Activated CD4-positive, alpha-beta T cell treated with anti-CD3 and anti-CD28 coated beads, Interleukin-2, amount 50 U/mL, for 4 hours (primary cell): ENCODE measurements around the gene PRXL2B.

Experiments
- DNase-seq, 2 experiments: peaks; one replicate each; pipeline ENCODE4 v3.0.0-alpha.2; 2020

The PRXL2B gene

DNA sequence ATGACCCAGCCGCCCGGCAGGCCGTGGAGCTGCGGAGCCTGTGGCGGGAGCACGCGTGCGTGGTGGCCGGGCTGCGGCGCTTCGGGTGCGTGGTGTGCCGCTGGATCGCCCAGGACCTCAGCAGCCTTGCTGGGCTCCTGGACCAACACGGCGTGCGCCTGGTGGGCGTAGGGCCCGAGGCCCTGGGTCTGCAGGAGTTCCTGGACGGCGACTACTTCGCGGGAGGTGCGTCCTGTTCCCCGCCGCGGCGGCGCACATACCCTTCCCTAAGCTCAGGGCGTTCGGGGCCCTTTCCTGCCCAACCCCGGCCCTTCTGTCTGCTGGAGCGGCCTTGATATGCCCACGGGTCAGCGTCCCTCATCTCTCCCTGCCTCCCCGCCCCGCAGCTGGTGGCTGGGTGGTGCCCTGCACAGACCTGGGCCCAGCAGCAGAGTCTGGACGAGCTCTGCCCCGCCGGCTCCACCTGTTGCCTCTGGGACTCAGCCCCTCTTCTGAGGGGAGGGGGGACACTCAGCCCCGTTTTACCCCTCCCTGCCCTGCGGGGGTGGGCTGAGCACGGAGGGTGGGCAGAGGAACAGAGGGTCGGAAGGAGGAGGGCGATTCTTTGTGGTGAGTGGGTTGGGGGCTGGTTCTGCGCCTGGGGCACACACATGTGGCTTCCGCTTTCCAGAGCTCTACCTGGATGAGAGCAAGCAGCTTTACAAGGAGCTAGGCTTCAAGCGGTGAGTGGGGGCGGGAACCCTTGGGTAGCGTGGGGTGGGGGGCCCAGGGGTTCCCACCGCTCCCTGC lies 688 bp downstream of the PRXL2B start:
- no peak for DNase-seq

DNA sequence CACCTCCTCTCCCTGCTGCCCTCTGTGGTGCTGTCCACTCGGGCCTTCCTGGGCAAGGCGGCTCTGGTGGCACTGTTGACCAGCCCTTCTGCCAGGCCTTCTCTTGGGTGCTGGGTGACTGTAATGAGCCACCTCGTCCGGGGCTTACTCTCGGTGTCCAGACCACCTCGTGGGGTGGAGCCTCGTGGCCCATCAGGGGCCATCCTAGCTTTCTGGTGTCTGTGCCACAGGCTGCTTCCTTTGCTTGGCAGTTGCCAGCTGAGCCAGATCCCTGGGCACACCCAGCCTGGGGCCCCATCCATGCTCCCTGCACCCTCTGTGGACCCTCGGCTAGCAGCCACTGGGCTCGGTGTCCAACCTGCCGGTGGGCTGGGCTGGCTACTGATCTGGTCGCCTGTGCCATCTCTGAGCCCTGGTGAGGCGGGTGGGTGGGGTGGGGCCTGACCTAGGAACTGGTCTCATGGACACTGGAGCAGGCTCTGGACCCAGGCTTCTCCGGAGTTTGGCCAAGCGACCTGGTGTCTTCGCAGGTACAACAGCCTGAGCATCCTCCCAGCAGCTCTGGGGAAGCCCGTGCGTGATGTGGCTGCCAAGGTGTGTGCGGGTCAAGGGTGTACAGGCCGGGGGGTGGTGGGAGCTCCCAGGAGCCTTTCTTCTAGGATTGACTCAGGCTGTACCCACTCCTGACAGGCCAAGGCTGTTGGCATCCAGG lies 1.4 kb downstream of the PRXL2B start:
- no peak for DNase-seq

DNA sequence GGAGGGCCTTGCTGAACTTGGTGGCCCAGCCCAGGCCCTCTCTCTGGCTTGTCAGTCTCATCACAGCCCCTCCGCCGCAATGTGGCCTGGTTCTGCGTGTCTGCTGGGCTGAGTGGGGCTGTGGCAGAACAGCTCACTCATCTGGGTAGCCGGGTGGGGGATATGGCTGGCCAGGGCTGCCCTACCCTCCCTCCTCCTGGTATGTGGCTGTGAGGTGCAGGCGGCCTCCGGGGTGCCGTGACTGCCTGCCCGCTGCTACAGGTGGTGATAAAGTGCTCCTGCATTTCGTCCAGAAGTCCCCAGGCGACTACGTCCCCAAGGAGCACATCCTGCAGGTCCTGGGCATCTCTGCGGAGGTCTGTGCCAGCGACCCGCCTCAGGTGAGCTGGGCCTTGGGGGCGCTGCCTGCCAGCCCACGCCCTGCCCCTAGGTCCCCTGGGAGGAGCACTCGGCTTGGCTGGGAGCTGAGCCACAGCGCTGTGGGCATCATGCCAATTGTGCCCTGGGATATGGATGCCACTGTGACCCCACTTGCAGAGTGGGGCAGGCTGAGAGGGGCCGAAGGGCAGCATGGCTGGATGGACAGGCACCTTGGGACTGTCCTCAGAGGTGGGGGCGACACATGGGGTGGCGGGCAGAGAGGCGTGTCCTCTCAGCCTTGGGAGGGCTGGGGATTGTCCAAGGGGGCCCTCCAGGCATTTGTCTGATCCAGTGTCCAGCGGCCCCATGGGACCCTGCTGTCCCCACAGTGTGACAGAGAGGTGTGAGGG lies 2.3 kb downstream of the PRXL2B start:
- no peak for DNase-seq

DNA sequence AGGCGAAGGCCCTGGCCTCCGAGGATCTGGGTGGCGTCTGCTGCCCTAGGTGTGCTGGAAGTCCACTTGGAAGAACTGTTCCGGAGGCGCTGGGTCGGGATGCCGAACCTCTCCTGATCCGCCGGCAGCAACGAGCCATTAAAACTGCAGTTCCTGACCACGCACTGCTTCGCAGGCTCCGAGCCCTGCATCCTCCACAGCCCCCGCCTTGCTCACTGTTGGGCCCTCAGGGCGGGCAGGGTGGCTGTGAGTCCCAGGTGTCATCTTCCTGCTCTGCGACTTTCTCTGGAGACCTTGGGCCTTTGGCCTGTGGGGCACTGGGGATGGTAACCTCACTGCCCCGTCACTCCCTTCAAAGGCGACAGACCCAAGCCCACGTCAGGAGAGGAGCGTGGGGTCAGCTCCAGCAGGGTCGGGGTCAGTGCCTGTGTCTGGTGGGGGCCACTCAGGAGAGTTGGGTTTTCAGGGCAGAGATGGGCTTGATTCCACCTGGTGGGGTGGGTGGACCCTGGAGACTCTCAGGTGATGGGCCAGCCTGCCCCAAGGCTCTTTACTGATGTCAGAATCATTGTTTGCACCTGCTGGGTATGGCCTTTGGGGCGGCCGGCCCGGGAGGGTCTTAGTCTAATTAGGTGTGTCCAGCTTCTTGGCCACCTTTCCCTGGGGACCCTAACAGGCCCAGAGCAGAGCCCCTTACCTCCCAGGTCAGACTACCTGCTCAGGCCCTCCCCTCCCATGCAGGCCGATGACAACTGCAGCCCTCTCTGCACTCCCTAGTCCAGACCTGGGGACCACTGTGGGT lies 3.1 kb downstream of the PRXL2B start:
- no peak for DNase-seq

DNA sequence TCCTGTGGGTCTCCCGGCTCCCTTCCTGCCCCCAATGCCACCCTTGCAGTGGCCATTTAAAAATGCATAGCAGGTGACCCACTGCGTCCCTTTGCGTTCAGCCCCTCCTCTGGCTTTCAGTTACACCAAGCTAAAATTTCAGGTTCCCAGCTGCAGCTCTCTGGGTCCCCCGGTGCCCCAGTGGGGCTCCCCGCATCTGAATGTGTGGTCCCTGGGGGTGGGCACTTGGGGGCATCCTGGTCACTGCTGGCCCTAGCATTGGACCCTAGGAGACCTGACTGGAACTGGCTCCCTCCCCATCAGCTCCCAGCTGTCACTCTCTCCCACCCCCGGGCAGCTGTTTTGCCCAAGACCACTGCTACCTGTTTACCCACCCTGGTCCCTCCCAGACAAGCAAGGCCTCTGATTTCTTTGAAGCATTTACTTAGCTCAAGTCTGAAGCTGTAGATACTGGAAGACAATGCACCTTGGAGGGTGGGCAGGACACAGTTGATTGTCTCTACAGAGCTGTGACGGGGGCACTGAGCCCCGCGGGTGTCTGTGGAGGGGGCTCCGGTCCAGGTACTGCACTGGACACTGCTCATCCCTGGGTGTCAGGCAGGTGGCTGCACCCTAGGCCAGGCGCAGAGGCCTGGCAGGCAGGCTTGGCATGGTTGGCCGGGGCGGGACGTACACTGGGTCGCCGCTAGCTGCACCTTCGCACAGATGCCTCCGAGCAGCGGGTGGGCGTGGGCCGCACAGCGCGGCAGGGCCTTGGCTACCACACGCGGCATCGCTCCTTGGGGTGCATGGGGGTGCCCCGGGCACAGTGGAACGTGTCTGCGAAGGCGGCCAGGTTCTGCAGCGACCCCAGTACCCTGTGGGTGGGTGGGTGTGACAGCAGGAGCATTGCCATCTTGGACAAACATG lies 3.9 kb downstream of the PRXL2B start:
- DNase-seq, result no peak

DNA sequence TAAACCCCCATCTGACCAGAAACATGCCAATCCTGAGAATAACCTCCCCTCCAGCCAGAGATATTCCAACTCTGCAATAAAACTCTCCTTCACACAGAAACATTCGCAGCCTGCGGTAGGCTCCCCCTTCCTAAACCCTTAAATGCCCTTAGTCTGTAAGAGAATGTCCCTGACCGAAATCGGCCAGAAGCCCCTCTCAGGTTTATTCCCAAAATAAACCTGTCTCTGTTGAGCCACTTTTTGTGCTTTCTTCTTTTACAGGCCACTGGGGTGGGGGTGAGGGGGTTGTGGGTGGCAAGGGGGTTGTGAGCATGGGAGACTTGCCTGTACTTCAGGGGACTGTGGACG lies 4.6 kb downstream of the PRXL2B start:
- DNase-seq, result no peak

DNA sequence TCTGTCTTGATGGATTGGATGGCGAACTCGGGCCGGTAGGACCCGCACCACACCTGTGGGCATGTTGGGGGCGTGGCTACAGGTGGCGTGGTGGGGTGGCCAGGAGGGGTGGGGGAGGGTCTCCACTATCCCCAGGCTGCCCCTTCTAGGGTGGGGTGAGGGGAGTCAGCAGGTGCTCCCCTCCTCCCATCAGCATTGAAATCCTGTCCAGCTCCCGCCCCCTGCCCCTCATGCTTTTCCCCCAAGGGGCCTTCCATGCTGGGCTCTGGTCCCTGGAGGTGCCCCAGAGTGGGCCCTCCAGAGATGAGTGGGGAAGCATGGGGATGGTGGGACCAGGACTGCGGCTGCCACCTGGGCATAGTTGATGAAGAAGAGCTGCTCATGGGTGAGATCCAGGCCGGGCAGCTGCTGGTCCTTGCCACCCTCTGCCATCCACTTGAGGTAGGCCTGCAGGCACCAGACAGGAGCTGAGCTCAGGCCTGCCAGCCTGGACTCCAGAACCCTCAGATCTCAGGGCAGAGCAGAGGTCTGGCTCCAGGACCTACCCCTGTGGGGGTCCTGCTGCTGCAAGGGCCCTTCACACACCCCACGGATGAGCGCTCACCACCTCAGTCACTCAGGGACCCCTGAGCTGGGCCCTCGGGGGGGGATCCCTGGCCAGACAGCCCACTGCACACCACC lies 5.1 kb downstream of the PRXL2B start:
- no peak for DNase-seq

DNA sequence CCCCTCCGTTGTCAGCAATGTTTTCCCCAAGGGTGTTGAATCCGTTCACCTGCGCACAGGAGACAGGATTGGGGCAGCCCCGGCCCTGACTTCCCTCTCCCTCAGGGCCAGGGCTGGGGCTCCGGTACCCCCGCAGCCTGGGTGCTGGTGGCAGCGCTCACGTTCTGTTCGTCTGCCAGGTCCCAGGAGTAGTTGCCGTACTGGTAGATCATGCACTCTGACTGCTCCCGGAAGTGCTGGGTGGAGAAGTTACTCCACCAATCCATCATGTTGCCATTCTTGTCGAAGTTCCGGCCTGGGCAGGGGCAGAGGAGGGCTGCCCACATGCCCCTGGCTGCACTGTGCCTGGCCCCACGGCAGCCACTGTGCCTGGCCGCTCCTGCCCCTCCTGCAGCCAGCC lies 6.1 kb downstream of the PRXL2B start:
- no peak for DNase-seq

DNA sequence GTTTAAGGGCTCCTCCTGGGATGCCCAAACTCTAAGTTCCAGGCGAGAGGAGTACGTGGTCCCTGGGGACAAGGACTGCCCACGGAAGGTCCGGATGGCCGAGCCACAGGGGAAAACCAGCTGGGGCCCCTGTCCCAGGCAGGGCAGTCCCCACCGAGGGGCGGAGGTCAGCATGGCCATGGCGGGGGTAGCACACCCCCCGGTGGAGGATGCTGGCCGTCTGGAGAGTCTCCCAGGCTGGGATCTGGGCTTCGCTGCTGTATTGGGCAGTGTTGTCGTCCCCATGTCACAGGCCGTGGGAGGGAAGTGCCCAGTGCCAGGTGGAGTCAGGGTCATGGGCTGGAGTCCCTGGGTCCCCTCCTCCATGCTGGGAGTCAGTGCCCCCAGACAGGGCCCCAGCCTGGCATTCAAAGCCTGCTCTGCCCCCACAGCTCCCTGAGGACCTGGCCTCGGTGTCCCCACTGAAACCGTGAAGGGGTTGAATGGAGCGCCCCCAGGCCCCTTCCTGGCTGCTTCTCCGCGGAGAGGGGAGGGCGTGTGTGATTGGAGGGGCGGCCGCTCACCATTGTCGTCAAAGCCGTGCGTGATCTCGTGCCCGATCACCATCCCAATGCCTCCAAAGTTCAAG lies 6.8 kb downstream of the PRXL2B start:
- no peak for DNase-seq

DNA sequence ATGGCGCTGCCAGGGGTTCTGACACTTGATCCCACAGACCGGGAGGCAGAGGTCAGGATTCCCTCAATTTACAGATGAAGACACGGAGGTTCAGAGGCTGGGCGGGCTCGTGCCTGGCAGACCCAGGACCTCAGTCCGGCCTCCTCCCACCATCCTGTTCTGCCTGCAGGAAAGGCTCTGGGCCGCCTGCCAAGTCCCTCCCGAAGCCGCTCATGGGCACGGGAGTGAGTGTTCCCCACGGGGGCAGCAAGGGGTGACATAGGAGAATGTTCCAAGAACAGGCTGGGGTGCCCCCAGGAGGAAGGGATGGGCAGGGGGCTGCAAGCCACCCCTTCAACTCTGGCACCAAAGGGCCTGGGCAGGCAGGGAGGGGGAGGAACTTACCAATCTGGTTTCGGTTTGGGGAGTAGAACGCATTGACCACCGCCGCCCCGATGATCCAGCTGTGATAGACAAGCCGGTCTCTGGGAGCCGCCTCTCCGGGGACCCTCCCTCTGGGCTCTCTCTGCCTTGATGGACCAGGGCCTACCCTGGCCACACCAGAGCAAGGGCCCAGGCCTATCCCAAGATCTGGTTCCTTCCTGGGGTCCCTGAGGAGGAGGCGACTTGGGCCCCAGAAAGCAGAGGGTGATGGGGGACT lies 7.5 kb downstream of the PRXL2B start:
- DNase-seq, result no peak

DNA sequence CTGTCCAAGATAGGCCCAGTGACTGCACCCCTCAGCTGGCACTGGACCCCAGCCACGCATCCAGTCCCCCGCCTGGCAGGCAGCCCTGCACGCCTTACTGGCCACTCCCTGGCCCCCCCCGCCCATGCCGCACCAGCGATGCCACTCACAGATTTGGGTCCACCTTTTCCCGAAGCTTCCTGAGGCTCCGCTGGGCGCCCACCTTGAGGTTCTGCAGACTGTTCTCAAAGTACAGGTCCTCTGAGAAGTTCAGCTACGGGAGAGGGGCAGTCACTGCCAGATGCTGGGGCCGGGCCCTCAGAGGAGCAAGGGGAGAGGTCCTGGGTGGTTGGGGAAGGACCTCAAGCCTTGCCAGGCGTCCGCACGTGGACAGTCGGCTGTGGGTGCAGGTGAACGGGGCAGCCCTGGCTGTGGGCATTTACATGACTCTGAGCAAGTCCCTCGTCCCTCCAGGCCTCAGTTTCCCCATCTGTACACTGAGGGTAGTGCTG lies 8.1 kb downstream of the PRXL2B start:
- DNase-seq, result no peak

DNA sequence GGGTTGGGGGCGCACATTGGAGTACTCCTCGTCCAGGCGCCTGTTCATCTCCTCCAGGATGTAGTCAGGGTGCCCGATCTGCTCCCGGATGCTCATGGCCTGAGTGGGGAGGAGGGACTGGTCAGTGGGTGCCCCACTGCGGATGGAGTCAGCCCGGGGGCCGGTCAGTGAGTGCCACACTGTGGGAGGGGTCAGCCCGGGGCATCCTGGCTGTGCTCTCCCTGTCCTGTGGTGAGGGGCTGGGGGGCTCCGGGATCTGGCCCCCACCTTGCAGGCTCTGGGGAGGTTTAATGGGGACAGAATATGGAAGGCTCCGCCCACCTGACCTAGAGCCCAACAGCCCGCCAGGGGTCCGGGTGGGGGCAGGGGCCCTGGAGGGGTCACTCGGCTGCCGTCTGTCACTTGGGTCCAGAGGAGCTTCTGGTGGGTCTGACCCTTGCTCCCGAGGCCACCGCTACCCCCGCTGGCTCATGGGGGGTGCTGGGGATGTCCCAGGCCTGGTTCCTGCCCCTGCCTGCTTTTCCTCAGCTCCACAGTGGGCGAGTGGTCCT lies 8.8 kb downstream of the PRXL2B start:
- no peak for DNase-seq

DNA sequence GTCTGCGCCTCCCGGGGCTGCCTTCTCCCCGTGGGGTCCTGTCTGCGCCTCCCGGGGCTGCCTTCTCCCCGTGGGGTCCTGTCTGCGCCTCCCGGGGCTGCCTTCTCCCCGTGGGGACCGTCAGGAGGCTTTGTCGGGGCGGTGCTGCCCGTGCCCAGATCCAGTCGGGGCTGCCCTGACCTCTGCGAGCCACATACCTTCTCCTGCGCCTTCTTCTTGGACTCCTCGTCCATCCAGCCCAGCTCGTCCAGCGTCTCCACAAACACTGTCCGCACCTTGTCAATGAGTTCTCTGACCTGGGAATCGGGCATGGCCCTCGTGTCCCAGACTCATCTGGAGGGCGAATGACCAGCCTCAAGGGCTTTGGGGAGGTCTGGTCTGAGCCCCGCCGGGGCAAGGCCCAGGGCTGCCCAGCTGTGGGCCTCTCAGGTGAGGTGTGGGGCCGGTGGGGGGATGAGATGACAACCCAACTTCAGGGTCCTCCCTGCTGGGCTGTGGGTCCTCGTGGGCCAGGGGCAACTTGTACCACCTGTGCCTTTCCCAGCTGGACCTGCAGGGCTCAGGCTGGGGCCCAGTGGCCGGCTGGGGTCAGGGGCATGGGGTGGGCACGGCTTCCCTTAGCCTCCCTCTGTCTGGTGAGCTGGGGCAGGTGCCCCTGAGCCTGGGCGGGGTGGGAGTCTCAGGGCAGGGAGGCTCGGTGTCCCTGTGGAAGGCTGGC lies 9.4 kb downstream of the PRXL2B start:
- no peak for DNase-seq

DNA sequence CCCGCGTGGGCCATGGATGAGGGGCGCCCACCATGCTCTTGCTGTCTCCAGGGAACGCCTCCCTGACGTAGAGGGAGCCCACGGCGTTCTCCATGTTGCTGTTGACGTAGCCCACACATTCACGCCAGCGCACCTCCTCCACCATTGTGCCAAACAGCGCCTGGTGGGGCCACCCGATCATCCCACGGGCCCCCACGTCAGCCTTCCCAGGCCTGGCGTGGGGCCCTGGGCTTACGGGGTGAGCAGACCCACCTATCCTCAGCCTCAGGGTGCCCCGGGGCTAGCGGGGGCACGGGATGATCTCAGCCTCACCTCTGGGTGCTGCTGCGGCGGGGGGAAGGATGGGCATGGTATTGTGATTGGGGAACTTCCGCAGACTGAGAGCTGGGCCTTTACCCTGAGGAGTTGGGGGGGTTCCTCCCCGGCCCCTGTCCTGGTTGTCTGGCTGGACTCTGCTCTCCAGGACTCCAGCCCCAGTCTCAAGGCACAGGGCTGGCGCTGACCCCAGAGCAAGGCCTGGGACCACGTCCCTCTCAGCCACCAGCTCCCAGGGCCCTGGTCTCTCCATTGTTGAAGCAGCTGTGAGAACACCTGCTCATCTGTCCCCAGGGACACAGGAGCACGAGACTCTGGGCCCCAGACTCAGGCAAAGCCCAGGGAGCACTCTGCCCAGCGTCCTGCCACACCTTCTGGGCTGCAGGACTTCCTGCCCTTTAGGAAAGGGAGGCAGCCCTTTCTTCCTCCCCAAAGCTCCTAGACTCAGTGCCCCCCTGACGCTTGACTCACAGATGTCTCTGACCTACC lies 10.2 kb downstream of the PRXL2B start:
- DNase-seq, result no peak

DNA sequence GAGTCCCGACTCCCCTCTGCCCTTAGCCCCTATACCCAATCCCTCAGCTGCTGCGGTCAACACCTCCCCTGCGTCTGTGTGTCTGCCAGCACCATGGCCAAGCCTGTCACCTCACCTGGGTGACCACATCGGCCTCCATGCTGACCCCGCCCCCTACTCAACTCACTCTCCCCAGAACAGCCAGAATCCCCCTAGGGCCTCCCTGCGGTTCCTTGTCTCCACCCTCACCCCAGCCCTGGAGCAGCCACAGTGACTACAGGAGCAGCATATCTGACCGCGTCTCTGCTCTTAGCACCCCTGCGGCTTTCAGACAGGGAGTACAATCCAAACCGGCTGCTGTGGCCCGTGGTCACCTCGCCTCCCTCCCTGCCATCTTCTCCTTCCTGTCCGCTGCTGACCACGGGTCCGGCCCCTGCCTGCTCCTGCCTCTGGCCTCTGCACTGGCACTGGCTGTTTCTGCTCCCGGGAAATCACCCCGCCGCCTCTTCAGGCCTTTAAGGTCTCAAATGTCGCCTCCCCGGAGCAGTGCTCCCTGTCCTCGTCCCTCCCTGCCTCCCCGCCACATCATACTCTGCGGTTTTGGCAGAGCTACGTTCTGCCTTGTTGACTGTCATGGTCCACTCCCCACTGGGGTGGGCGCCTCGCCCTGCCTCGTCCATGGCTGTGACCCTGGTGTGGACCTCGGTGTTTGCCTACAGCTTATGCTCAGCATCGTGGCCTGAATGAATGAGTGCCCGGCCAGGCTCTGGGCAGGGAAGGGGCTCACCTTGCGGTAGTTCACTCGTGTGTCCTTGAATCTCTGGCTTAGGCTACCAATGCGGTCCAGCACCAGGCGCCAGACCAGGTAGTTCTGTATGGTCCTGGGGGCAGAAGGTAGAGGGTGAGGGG lies 11.1 kb downstream of the PRXL2B start:
- DNase-seq, result no peak

DNA sequence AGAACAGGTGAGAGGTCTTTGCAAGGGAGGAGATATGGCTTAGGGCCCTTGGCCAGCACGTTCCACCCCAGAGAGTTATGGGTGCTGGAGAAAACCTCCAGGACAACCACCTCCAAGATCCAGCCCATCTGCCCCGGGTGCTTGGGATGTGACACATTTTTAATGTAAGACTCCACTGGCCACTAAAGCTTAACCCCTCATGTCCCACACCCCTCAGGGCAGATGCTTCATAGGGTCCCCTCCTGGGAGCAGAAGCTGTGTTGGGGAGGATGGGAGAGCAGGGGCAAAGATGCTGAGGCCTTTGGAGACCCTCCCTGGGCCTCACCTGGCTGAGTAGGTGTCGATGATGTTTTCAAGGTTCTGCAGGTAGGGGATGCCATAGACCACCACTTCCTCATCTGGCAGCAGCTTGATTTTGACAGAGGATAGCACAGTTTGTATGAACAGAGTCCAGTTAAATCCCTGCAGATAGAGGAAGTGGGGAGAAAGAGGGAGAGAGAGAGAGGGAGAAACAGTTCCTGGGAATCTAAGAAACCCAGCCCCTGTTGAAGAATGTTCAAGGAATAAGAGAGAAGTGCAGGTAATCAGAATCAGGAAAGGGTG lies 11.9 kb downstream of the PRXL2B start:
- no peak for DNase-seq
